Camera-type eye (tissue), 1 donor: Measurements from ENCODE around the gene KLRC4. TPM values are rescaled to one million over a fixed set of nuclear protein-coding genes. Genes with fewer than 3 reads are reported as not detected.

Experiments
- total RNA-seq: library from RNA; depleted of rRNA; stranded (reverse); fragments of >200 nt; gene quantifications from one replicate; pipeline ENCODE4 v1.2.3, GENCODE V29; 2014

Gene KLRC4, protein sequence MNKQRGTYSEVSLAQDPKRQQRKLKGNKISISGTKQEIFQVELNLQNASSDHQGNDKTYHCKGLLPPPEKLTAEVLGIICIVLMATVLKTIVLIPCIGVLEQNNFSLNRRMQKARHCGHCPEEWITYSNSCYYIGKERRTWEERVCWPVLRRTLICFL
- not detected for total RNA-seq

DNA sequence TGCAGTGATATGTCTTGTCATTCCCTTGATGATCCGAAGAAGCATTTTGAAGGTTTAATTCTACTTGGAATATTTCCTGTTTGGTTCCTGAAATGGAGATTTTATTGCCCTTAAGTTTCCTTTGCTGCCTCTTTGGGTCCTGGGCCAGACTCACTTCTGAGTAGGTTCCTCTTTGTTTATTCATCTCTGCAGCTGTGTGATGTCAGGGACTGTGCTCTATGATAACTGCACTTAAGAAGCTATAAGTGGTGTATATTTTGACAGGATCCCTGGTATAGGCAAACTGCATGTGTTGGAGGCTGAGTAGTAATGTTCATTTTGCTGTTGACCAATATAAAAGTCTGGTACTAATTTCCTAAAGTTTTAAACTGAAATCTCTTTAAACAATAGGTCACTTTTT is at the start of gene KLRC4:
TSS of gene KLRC4 (minus strand) at position 366 of the 400 bp plus-strand sequence. CDS start at position 184, 182 bp downstream.

DNA sequence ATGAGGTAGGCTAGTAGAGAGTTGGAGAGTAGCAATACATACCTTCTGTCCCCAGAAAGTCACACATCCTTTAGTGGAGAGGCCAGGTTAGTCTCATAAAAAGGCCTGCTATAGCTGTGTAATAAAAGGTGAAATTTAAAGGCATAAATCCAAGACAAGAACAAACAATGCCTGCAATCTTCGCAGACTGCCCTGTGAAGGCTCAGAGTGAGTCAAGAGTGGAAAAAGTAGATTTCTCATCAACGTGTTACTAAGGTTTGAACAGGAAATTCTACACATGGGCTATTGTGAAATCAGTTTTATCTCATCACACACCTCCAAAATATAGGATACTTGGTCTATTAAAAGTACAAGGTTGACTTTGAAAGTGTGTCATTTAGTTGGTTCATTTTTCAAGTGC is 43.6 kb upstream of the KLRC4 start, which contains the start of gene KLRC1:
TSS of gene KLRC1 (minus strand) at position 222 of the 400 bp plus-strand sequence. CDS start 2,221 bp downstream, outside the sequence.

DNA sequence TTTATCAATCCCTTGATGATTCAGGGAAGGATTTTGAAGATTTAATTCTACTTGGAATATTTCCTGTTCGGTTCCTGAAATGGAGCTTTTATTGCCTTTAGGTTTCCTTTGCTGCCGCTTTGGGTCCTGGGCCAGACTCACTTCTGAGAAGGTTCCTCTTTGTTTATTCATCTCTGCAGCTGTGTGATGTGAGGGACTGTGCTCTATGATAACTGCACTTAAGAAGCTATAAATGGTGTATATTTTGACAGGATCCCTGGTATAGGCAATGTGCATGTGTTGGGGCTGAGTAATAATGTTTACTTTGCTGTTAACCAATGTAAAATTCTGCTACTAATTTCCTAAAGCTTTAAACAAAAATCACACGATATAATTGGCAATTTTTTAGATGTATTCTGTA is 26.3 kb upstream of the KLRC4 start, which contains the start of gene KLRC2:
TSS of gene KLRC2 (minus strand) at position 195 of the 400 bp plus-strand sequence. CDS start at position 171, 24 bp downstream.

DNA sequence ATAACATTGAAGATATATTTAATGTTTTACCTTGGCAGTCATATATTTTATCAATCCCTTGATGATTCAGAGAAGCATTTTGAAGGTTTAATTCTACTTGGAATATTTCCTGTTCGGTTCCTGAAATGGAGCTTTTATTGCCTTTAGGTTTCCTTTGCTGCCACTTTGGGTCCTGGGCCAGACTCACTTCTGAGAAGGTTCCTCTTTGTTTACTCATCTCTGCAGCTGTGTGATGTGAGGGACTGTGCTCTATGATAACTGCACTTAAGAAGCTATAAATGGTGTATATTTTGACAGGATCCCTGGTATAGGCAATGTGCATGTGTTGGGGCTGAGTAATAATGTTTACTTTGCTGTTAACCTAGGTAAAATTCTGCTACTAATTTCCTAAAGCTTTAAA is 10.8 kb upstream of the KLRC4 start, which contains the start of gene KLRC3:
TSS of gene KLRC3 (minus strand) at position 262 of the 400 bp plus-strand sequence. CDS start at position 217, 45 bp downstream.

DNA sequence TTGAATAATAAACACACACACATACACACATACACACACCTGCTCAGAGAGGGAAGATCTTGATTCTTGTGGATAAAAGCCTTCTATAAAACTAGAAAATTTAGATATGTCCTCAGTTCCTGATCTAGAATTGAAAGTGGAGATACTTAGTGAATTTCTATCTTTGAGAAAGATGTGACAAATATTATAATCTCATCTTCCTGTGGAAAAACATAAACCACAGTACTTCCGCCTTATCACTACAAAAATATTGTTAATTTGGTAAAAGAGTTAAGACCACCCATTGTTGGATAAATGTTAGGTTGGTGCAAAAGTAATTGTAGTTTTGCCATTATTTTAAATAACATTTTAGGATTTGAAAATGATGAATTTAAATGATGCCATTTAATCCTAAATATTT is 19.7 kb downstream of the KLRC4 start, which contains the start of gene KLRK1:
TSS of gene KLRK1 (minus strand) at position 138 of the 400 bp plus-strand sequence. CDS start 1,231 bp downstream, outside the sequence.

Other genes starting within 250 kb of the KLRC4 start
- gene OLR1, start 237.6 kb downstream of the KLRC4 start, total RNA-seq, result 0.60 TPM
- not detected for gene TMEM52B, start 230.7 kb downstream of the KLRC4 start, total RNA-seq
- gene GABARAPL1, start 196.9 kb downstream of the KLRC4 start, total RNA-seq, result 84.7 TPM
- gene KLRD1, start 101.9 kb downstream of the KLRC4 start, total RNA-seq, result 0.82 TPM
- 1.2 TPM for gene KLRK1, start 19.7 kb downstream of the KLRC4 start, total RNA-seq
- not detected for gene KLRC3, start 10.8 kb upstream of the KLRC4 start, total RNA-seq
- gene KLRC2, start 26.3 kb upstream of the KLRC4 start, total RNA-seq, result not detected
- gene KLRC1, start 43.6 kb upstream of the KLRC4 start, total RNA-seq, result 0.27 TPM
- 0.55 TPM for gene EIF2S3B, start 96.1 kb upstream of the KLRC4 start, total RNA-seq
- 39.0 TPM for gene MAGOHB, start 203.9 kb upstream of the KLRC4 start, total RNA-seq